SKM-1 (cell line): ENCODE measurements around the gene CMBL.
"Not testable (repeated sequence)": the region's sequence is repeated elsewhere in the genome, so short reads cannot be mapped to it uniquely, and the experiment has no call there.

Source experiments
- DNase-seq: peaks from one replicate; lab custom pipeline; 2025; ENCODE audit not compliant: unreplicated experiment; lab: John Stamatoyannopoulos, UW

Gene CMBL

GRCh38 chr5:10310835-10311570, 3.3 kb upstream of the CMBL start:
- not testable (repeated sequence) for DNase-seq

GRCh38 chr5:10310066-10310779, 2.5 kb upstream of the CMBL start:
- no peak for DNase-seq

- DNase-seq = no peak
Measured at GRCh38 chr5:10308844-10309243, 1.1 kb upstream of the CMBL start.

GRCh38 chr5:10306806-10307205, 896 bp downstream of the CMBL start:
- no peak for DNase-seq

- DNase-seq = no peak
Measured at GRCh38 chr5:10306114-10306513, 1.6 kb downstream of the CMBL start.

- DNase-seq = no peak
Measured at GRCh38 chr5:10304932-10305331, 2.8 kb downstream of the CMBL start.

- no peak for DNase-seq
Measured at GRCh38 chr5:10303699-10304170, 4.0 kb downstream of the CMBL start.

GRCh38 chr5:10303201-10303600, 4.5 kb downstream of the CMBL start:
- DNase-seq = no peak

- DNase-seq = no peak
Measured at GRCh38 chr5:10301842-10302610, 5.7 kb downstream of the CMBL start.

GRCh38 chr5:10301266-10301665, 6.4 kb downstream of the CMBL start:
- no peak for DNase-seq

- DNase-seq = no peak
Measured at GRCh38 chr5:10300246-10300645, 7.5 kb downstream of the CMBL start.

GRCh38 chr5:10297646-10298204, 10.0 kb downstream of the CMBL start:
- no peak for DNase-seq

GRCh38 chr5:10295619-10296326, 11.9 kb downstream of the CMBL start:
- no peak for DNase-seq

GRCh38 chr5:10293907-10294662, 13.6 kb downstream of the CMBL start:
- DNase-seq = no peak

GRCh38 chr5:10291692-10292339, 15.9 kb downstream of the CMBL start:
- no peak for DNase-seq

- no peak for DNase-seq
Measured at GRCh38 chr5:10290438-10290837, 17.3 kb downstream of the CMBL start.

- no peak for DNase-seq
Measured at GRCh38 chr5:10289991-10290390, 17.7 kb downstream of the CMBL start.

- DNase-seq = no peak
Measured at GRCh38 chr5:10289353-10289752, 18.3 kb downstream of the CMBL start.

- no peak for DNase-seq
Measured at GRCh38 chr5:10288592-10289219, 19.0 kb downstream of the CMBL start.
